Measurements from ENCODE around the gene AATK.

- no peak for TF ChIP-seq TAF1 (IDR thresholded peaks at IDR 0.05; ENCODE audit: borderline replicate concordance, low read depth, low read length)
- no peak for TF ChIP-seq POLR2A (IDR thresholded peaks at IDR 0.05; ENCODE audit: low read depth, low read length)
- TF ChIP-seq POLR2AphosphoS5 (IDR thresholded peaks at IDR 0.05; ENCODE audit: low read depth, low read length) = no peak
These were observed 38.9 kb downstream of the AATK start for GRCh38 chr17:81127133-81127455.
